H1 (cell line): ENCODE measurements around the gene PIGT. TPM values are rescaled to one million over a fixed set of nuclear protein-coding genes. Genes with fewer than 3 reads are reported as not detected.

Experiments
- CTCF ChIA-PET: fragments of 300-600 bp; sonication (Branson Sonifier 250); formaldehyde crosslinking; loops from one replicate; lab custom pipeline; 2021; ENCODE audit not compliant: partially characterized antibody; lab: Charles Lee
- POLR2A ChIA-PET: fragments of 300-600 bp; sonication (Branson Sonifier 250); formaldehyde crosslinking; loops from one replicate; lab custom pipeline; 2021; ENCODE audit warnings: inconsistent platforms; ENCODE audit not compliant: partially characterized antibody; lab: Charles Lee
- DNase-seq, 2 experiments: peaks; one replicate each; pipeline versions ENCODE4 v3.0.0 to v3.0.0-alpha.2; 2010 to 2022; ENCODE audit warnings: low spot score in 2 of 2, low read depth in 1 of 2, mixed read lengths in 1 of 2
- FAIRE-seq: peaks from 2 replicates; lab custom pipeline; 2011; peaks lifted over from hg19 to GRCh38; lab: Jason Lieb, UNC
- H2AFZ ChIP-seq: 2 replicates; pipeline ENCODE4 v1.8.1; 2012; ENCODE audit warnings: low read length, inconsistent platforms
- H2AK5ac ChIP-seq: 2 replicates; pipeline ENCODE4 v1.6.1; 2013; ENCODE audit warnings: low read depth, low read length
- H2BK120ac ChIP-seq: replicated peaks from 2 replicates; pipeline ENCODE3; 2013; ENCODE audit warnings: low read depth, low read length, inconsistent platforms
- H2BK12ac ChIP-seq: 2 replicates; pipeline ENCODE4 v1.6.1; 2013; ENCODE audit warnings: low read depth, low read length
- H2BK15ac ChIP-seq: 2 replicates; pipeline ENCODE4 v1.6.1; 2013; ENCODE audit warnings: low read length
- H2BK20ac ChIP-seq: 2 replicates; pipeline ENCODE4 v1.6.1; 2013; ENCODE audit warnings: low read length
- H2BK5ac ChIP-seq: 2 replicates; pipeline ENCODE4 v1.6.1; 2013; ENCODE audit warnings: low read depth, low read length
- H3K14ac ChIP-seq: 2 replicates; pipeline ENCODE4 v1.6.1; 2013; ENCODE audit warnings: inconsistent platforms; ENCODE audit not compliant: insufficient read length
- H3K18ac ChIP-seq: 2 replicates; pipeline ENCODE4 v1.6.1; 2013; ENCODE audit warnings: low read length; ENCODE audit errors: extremely low read depth
- H3K23ac ChIP-seq: 2 replicates; pipeline ENCODE4 v1.6.1; 2013; ENCODE audit warnings: inconsistent platforms; ENCODE audit not compliant: insufficient read length
- H3K23me2 ChIP-seq: 2 replicates; pipeline ENCODE4 v1.6.1; 2013; ENCODE audit warnings: low read depth, low read length
- H3K27ac ChIP-seq: 2 replicates; pipeline ENCODE4 v1.6.1; 2011; ENCODE audit warnings: low read depth, low read length, inconsistent platforms
- H3K27me3 ChIP-seq, 4 experiments: replicated peaks in 1 of 4; 1 replicate in 1 of 4; 2 replicates in 3 of 4; pipeline versions ENCODE4 v1.6.1 to v1.8.1; 2011 to 2013; ENCODE audit warnings: low read length in 3 of 4, mild to moderate bottlenecking in 3 of 4, inconsistent platforms in 2 of 4, mixed read lengths in 2 of 4, moderate library complexity in 1 of 4; ENCODE audit not compliant: control insufficient read depth in 3 of 4, insufficient read depth in 3 of 4; ENCODE audit errors: extremely low read depth in 1 of 4
- H3K36me3 ChIP-seq, 4 experiments: 2 replicates each; pipeline versions ENCODE4 v1.6.1 to v1.8.1; 2011 to 2013; ENCODE audit warnings: mild to moderate bottlenecking in 4 of 4, low read length in 3 of 4, moderate library complexity in 2 of 4, control low read depth in 1 of 4, inconsistent platforms in 1 of 4; ENCODE audit not compliant: insufficient read depth in 4 of 4, control insufficient read depth in 2 of 4
- H3K4ac ChIP-seq: replicated peaks from 2 replicates; pipeline ENCODE3; 2013; ENCODE audit warnings: low read length, low read depth, mixed read lengths, inconsistent platforms; ENCODE audit not compliant: insufficient read length
- H3K4me1 ChIP-seq, 4 experiments: replicated peaks in 1 of 4; 1 replicate in 1 of 4; 2 replicates in 3 of 4; pipeline versions ENCODE4 v1.6.1 to v1.8.1; 2011 to 2013; ENCODE audit warnings: low read length in 3 of 4, inconsistent platforms in 2 of 4, mixed read lengths in 1 of 4; ENCODE audit not compliant: insufficient read depth in 4 of 4, control insufficient read depth in 3 of 4
- H3K4me2 ChIP-seq, 2 experiments: 2 replicates each; pipeline versions ENCODE4 v1.6.1 to v1.8.1; 2011 to 2013; ENCODE audit warnings: low read depth in 2 of 2, low read length in 2 of 2, control low read depth in 1 of 2, inconsistent platforms in 1 of 2, mild to moderate bottlenecking in 1 of 2; ENCODE audit not compliant: insufficient read depth in 1 of 2
- H3K4me3 ChIP-seq, 4 experiments: fragments of 200-600, 300-600 bp in 1 of 4; sonication (generic), shearing (Covaris generic), sonication (Bioruptor Twin) in 1 of 4; 2 replicates each; pipeline versions ENCODE4 v1.5.1 to v1.8.1; 2011 to 2016; ENCODE audit warnings: low read length in 4 of 4, low read depth in 3 of 4, control low read depth in 2 of 4, inconsistent platforms in 2 of 4, mild to moderate bottlenecking in 2 of 4, mixed read lengths in 1 of 4, moderate library complexity in 1 of 4; ENCODE audit not compliant: insufficient read depth in 2 of 4; ENCODE audit errors: extremely low read depth in 1 of 4
- H3K56ac ChIP-seq: replicated peaks from 2 replicates; pipeline ENCODE3; 2013; ENCODE audit warnings: low read depth, mild to moderate bottlenecking, mixed read lengths, low read length, inconsistent platforms; ENCODE audit not compliant: insufficient read length
- H3K79me1 ChIP-seq: 2 replicates; pipeline ENCODE4 v1.6.1; 2013; ENCODE audit warnings: low read depth, low read length, control low read depth
- H3K79me2 ChIP-seq, 2 experiments: 2 replicates each; pipeline versions ENCODE4 v1.6.1 to v1.8.1; 2012 to 2013; ENCODE audit warnings: low read length in 2 of 2, mild to moderate bottlenecking in 2 of 2, inconsistent platforms in 1 of 2; ENCODE audit not compliant: insufficient read depth in 2 of 2, control insufficient read depth in 1 of 2
- H3K9ac ChIP-seq, 4 experiments: replicated peaks in 1 of 4; 1 replicate in 1 of 4; 2 replicates in 3 of 4; pipeline versions ENCODE4 v1.6.1 to v1.8.1; 2011 to 2013; ENCODE audit warnings: low read depth in 3 of 4, low read length in 3 of 4, control low read depth in 2 of 4, mild to moderate bottlenecking in 2 of 4, moderate library complexity in 2 of 4, inconsistent platforms in 1 of 4; ENCODE audit errors: extremely low read depth in 1 of 4
- H3K9me3 ChIP-seq, 2 experiments: 2 replicates each; pipeline versions ENCODE4 v1.6.1 to v1.8.1; 2012 to 2013; ENCODE audit warnings: mild to moderate bottlenecking in 2 of 2, moderate library complexity in 2 of 2, control low read depth in 1 of 2, inconsistent platforms in 1 of 2, low read depth in 1 of 2, low read length in 1 of 2, mixed read lengths in 1 of 2; ENCODE audit not compliant: insufficient read depth in 2 of 2
- H4K20me1 ChIP-seq, 2 experiments: replicated peaks in 1 of 2; 2 replicates each; pipeline versions ENCODE3 to v1.8.1; 2011 to 2013; ENCODE audit warnings: inconsistent platforms in 2 of 2, low read length in 2 of 2, mild to moderate bottlenecking in 1 of 2; ENCODE audit not compliant: insufficient read depth in 2 of 2, control insufficient read depth in 1 of 2
- H4K5ac ChIP-seq: 2 replicates; pipeline ENCODE4 v1.6.1; 2013; ENCODE audit warnings: low read length, low read depth, mixed read lengths, inconsistent platforms; ENCODE audit not compliant: insufficient read length
- H4K8ac ChIP-seq: 2 replicates; pipeline ENCODE4 v1.8.0; 2013; ENCODE audit warnings: mild to moderate bottlenecking, moderate library complexity, low read length, inconsistent platforms; ENCODE audit not compliant: insufficient read depth; ENCODE audit errors: extremely low read depth
- H4K91ac ChIP-seq: replicated peaks from 2 replicates; pipeline ENCODE3; 2013; ENCODE audit warnings: low read length, mixed read lengths, inconsistent platforms; ENCODE audit not compliant: insufficient read length
- BACH1 ChIP-seq: IDR thresholded peaks from 2 replicates; pipeline ENCODE4 v1.6.1; 2012; ENCODE audit warnings: low read length, improper control_type of control experiment
- CHD2 ChIP-seq: IDR thresholded peaks from 2 replicates; pipeline ENCODE4 v1.6.1; 2012; ENCODE audit warnings: low read length, improper control_type of control experiment
- CREB1 ChIP-seq: IDR thresholded peaks from 2 replicates; pipeline ENCODE4 v1.6.1; 2012; ENCODE audit warnings: inconsistent platforms
- FOSL1 ChIP-seq: IDR thresholded peaks from 2 replicates; pipeline ENCODE4 v1.6.1; 2011; ENCODE audit warnings: mild to moderate bottlenecking, low read depth, low read length, moderate library complexity; ENCODE audit not compliant: insufficient read depth
- GABPA ChIP-seq: IDR thresholded peaks from 2 replicates; pipeline ENCODE4 v1.6.1; 2011; ENCODE audit warnings: mild to moderate bottlenecking, low read length, moderate library complexity, borderline replicate concordance; ENCODE audit not compliant: insufficient read depth
- KDM4A ChIP-seq: IDR thresholded peaks from one replicate; pipeline ENCODE4 v1.7.1; 2012; ENCODE audit warnings: low read depth, mild to moderate bottlenecking, moderate library complexity, low read length, inconsistent platforms; ENCODE audit not compliant: severe bottlenecking
- SAP30 ChIP-seq: fragments of 300-600 bp; sonication (generic); IDR thresholded peaks from 2 replicates; pipeline ENCODE4 v1.7.1; 2012; ENCODE audit warnings: low read length, moderate library complexity, mild to moderate bottlenecking, inconsistent platforms; ENCODE audit not compliant: insufficient read depth, insufficient replicate concordance
- SP1 ChIP-seq: IDR thresholded peaks from 2 replicates; pipeline ENCODE4 v1.6.1; 2011; ENCODE audit warnings: low read depth, low read length
- TCF12 ChIP-seq: IDR thresholded peaks from 2 replicates; pipeline ENCODE4 v1.6.1; 2011; ENCODE audit warnings: low read depth, mild to moderate bottlenecking, low read length
- WGBS, 2 experiments: shearing (Covaris generic) in 1 of 2; methylation state at CpG; one replicate each; pipeline versions ENCODE4 v1.1.6 to v1.1.7; 2013 to 2015; ENCODE audit warnings: low lambda C conversion rate in 2 of 2, mixed read lengths in 2 of 2, inconsistent platforms in 1 of 2, low coverage in 1 of 2, missing lambda C conversion rate in 1 of 2; ENCODE audit not compliant: insufficient replicate concordance in 2 of 2, insufficient coverage in 1 of 2, insufficient read length in 1 of 2; ENCODE audit errors: extremely low coverage in 1 of 2, missing lambda C conversion rate in 1 of 2; 5-methylcytosine and 5-hydroxymethylcytosine counted together
- polyA plus RNA-seq, 7 experiments: library from polyadenylated mRNA; depleted of rRNA in 3 of 7; stranded (reverse) in 5 of 7; unstranded in 2 of 7; fragments of >200 nt in 5 of 7; fragments of 200-250 nt in 2 of 7; gene quantifications; 1 replicate in 5 of 7; 2 replicates in 1 of 7; 4 replicates in 1 of 7; pipeline versions ENCODE4 v1.2.1 to v1.2.3, GENCODE V29; 2011 to 2013; ENCODE audit warnings: missing spikeins in 2 of 7, mixed read lengths in 2 of 7
- total RNA-seq: library from RNA; stranded (reverse); fragmentation: NEBNext Ultra II Directional; extraction: Animal tissue kit (Norgen Biotek cat#: 25700); gene quantifications from 2 replicates; pipeline ENCODE4 v1.2.1, GENCODE V29; 2021
- TF ChIP-seq, protein P1 (sequence below): IDR thresholded peaks from 2 replicates; pipeline ENCODE4 v1.6.1; 2012; ENCODE audit warnings: low read length, inconsistent platforms
- TF ChIP-seq, protein P2 (sequence below): IDR thresholded peaks from 2 replicates; pipeline ENCODE4 v1.6.1; 2011; ENCODE audit warnings: low read length, improper control_type of control experiment

PIGT gene
- total and polyA plus RNA-seq, 2 of the 8 experiments (the other 6 are each of a cell fraction or from before 2014, with no cell fraction given), result 66.0 to 89.7 TPM

DNA sequence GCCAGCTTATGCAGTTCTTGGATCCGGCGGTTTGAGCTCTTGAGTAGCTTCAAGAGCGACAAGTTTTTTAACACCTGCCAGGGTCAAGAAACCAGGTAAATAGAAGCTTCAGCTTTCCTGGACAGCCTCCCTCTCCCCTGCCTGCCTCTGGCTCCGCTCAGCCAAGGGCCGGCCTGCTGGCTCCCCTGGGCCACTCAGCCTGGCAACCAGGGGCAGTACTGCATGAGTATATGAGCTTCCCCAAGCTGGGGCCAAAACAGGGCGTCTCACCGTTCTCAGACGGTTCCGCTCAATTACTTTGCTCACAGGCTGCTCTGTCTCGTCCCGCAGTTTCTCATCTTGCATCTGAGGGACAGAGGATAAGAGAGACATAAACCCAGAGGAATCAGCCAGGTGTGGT lies 38.7 kb upstream of the PIGT start:
- Histone ChIP-seq H2BK120ac (no peak overlapping the region), H4K20me1 (no peaks in the 10 kb centered on the region), H3K56ac (no peak overlapping the region), H3K23me2 (peaks cover 5% of the 10 kb centered on the region), H3K4me3 (no peak overlapping the region), H2BK5ac (no peak overlapping the region), H2AFZ (no peak overlapping the region), H2BK15ac (no peak overlapping the region), H3K23ac (no peak overlapping the region), H2BK12ac (no peak overlapping the region), H3K4me1 (peaks cover 0 to 21% (median 10%) of the 10 kb centered on the region in 4 experiments; a peak in 6 of 7 replicates), H3K14ac (no peak overlapping the region), H4K91ac (no peak overlapping the region), H2BK20ac (no peak overlapping the region), H3K18ac (no peak overlapping the region), H3K4me2 (no peak overlapping the region), H3K4ac (no peak overlapping the region), H4K5ac (no peak overlapping the region), H4K8ac (no peak overlapping the region), H3K36me3 (no peaks in the 10 kb centered on the region), H3K27ac (no peak overlapping the region), H3K79me2 (no peaks in the 10 kb centered on the region), H2AK5ac (no peak overlapping the region), H3K79me1 (no peaks in the 10 kb centered on the region), H3K9ac (no peak overlapping the region), H3K27me3 (peaks cover 0 to 12% (median 9%) of the 10 kb centered on the region in 4 experiments; a peak in 3 of 7 replicates), H3K9me3 (no peaks in the 10 kb centered on the region)
- no peak for FAIRE-seq
- DNase-seq, result no peak
- ChIA-PET POLR2A (interaction anchor here (0.9 to 2.8 kb wide), 3 partner anchors 28 to 34 kb away, joined by 3 to 6 read pairs (median 4); no protein-coding TSS in a partner anchor), CTCF (interaction anchor here (0.5 to 11.9 kb wide), 10 partner anchors 11 to 421 kb away, joined by 3 to 186 read pairs (median 46); partner anchors contain the start of genes DBNDD2 and SYS1)
- 84% methylated on average over 11 of the region's 11 CpGs; no CpG with 5 or more reads in 1 of the 2 experiments for WGBS, 2 experiments
- TF ChIP-seq SP1 (no peak), BACH1 (no peak), CHD2 (no peak), KDM4A (no peak), CREB1 (no peak), TCF12 (no peak), GABPA (no peak), SAP30 (no peak), FOSL1 (no peak)
- TF ChIP-seq, protein P1, sequence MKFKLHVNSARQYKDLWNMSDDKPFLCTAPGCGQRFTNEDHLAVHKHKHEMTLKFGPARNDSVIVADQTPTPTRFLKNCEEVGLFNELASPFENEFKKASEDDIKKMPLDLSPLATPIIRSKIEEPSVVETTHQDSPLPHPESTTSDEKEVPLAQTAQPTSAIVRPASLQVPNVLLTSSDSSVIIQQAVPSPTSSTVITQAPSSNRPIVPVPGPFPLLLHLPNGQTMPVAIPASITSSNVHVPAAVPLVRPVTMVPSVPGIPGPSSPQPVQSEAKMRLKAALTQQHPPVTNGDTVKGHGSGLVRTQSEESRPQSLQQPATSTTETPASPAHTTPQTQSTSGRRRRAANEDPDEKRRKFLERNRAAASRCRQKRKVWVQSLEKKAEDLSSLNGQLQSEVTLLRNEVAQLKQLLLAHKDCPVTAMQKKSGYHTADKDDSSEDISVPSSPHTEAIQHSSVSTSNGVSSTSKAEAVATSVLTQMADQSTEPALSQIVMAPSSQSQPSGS, result no peak
- TF ChIP-seq, protein P2, sequence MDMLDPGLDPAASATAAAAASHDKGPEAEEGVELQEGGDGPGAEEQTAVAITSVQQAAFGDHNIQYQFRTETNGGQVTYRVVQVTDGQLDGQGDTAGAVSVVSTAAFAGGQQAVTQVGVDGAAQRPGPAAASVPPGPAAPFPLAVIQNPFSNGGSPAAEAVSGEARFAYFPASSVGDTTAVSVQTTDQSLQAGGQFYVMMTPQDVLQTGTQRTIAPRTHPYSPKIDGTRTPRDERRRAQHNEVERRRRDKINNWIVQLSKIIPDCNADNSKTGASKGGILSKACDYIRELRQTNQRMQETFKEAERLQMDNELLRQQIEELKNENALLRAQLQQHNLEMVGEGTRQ, result no peak
